H1 (cell line): ENCODE measurements around the gene PID1. TPM values are rescaled to one million over a fixed set of nuclear protein-coding genes. Genes with fewer than 3 reads are reported as not detected.

Experiments used
- CTCF ChIA-PET: fragments of 300-600 bp; sonication (Branson Sonifier 250); formaldehyde crosslinking; loops from one replicate; lab custom pipeline; 2021; ENCODE audit not compliant: partially characterized antibody; lab: Charles Lee
- POLR2A ChIA-PET: fragments of 300-600 bp; sonication (Branson Sonifier 250); formaldehyde crosslinking; loops from one replicate; lab custom pipeline; 2021; ENCODE audit warnings: inconsistent platforms; ENCODE audit not compliant: partially characterized antibody; lab: Charles Lee
- DNase-seq, 2 experiments: peaks; one replicate each; pipeline versions ENCODE4 v3.0.0 to v3.0.0-alpha.2; 2010 to 2022; ENCODE audit warnings: low spot score in 2 of 2, low read depth in 1 of 2, mixed read lengths in 1 of 2
- FAIRE-seq: peaks from 2 replicates; lab custom pipeline; 2011; peaks lifted over from hg19 to GRCh38; lab: Jason Lieb, UNC
- H2AFZ ChIP-seq: 2 replicates; pipeline ENCODE4 v1.8.1; 2012; ENCODE audit warnings: low read length, inconsistent platforms
- H2AK5ac ChIP-seq: 2 replicates; pipeline ENCODE4 v1.6.1; 2013; ENCODE audit warnings: low read depth, low read length
- H2BK120ac ChIP-seq: replicated peaks from 2 replicates; pipeline ENCODE3; 2013; ENCODE audit warnings: low read depth, low read length, inconsistent platforms
- H2BK12ac ChIP-seq: 2 replicates; pipeline ENCODE4 v1.6.1; 2013; ENCODE audit warnings: low read depth, low read length
- H2BK15ac ChIP-seq: 2 replicates; pipeline ENCODE4 v1.6.1; 2013; ENCODE audit warnings: low read length
- H2BK20ac ChIP-seq: 2 replicates; pipeline ENCODE4 v1.6.1; 2013; ENCODE audit warnings: low read length
- H2BK5ac ChIP-seq: 2 replicates; pipeline ENCODE4 v1.6.1; 2013; ENCODE audit warnings: low read depth, low read length
- H3K14ac ChIP-seq: 2 replicates; pipeline ENCODE4 v1.6.1; 2013; ENCODE audit warnings: inconsistent platforms; ENCODE audit not compliant: insufficient read length
- H3K18ac ChIP-seq: 2 replicates; pipeline ENCODE4 v1.6.1; 2013; ENCODE audit warnings: low read length; ENCODE audit errors: extremely low read depth
- H3K23ac ChIP-seq: 2 replicates; pipeline ENCODE4 v1.6.1; 2013; ENCODE audit warnings: inconsistent platforms; ENCODE audit not compliant: insufficient read length
- H3K23me2 ChIP-seq: 2 replicates; pipeline ENCODE4 v1.6.1; 2013; ENCODE audit warnings: low read depth, low read length
- H3K27ac ChIP-seq: 2 replicates; pipeline ENCODE4 v1.6.1; 2011; ENCODE audit warnings: low read depth, low read length, inconsistent platforms
- H3K27me3 ChIP-seq, 4 experiments: replicated peaks in 1 of 4; 1 replicate in 1 of 4; 2 replicates in 3 of 4; pipeline versions ENCODE4 v1.6.1 to v1.8.1; 2011 to 2013; ENCODE audit warnings: low read length in 3 of 4, mild to moderate bottlenecking in 3 of 4, inconsistent platforms in 2 of 4, mixed read lengths in 2 of 4, moderate library complexity in 1 of 4; ENCODE audit not compliant: control insufficient read depth in 3 of 4, insufficient read depth in 3 of 4; ENCODE audit errors: extremely low read depth in 1 of 4
- H3K36me3 ChIP-seq, 4 experiments: 2 replicates each; pipeline versions ENCODE4 v1.6.1 to v1.8.1; 2011 to 2013; ENCODE audit warnings: mild to moderate bottlenecking in 4 of 4, low read length in 3 of 4, moderate library complexity in 2 of 4, control low read depth in 1 of 4, inconsistent platforms in 1 of 4; ENCODE audit not compliant: insufficient read depth in 4 of 4, control insufficient read depth in 2 of 4
- H3K4ac ChIP-seq: replicated peaks from 2 replicates; pipeline ENCODE3; 2013; ENCODE audit warnings: low read length, low read depth, mixed read lengths, inconsistent platforms; ENCODE audit not compliant: insufficient read length
- H3K4me1 ChIP-seq, 4 experiments: replicated peaks in 1 of 4; 1 replicate in 1 of 4; 2 replicates in 3 of 4; pipeline versions ENCODE4 v1.6.1 to v1.8.1; 2011 to 2013; ENCODE audit warnings: low read length in 3 of 4, inconsistent platforms in 2 of 4, mixed read lengths in 1 of 4; ENCODE audit not compliant: insufficient read depth in 4 of 4, control insufficient read depth in 3 of 4
- H3K4me2 ChIP-seq, 2 experiments: 2 replicates each; pipeline versions ENCODE4 v1.6.1 to v1.8.1; 2011 to 2013; ENCODE audit warnings: low read depth in 2 of 2, low read length in 2 of 2, control low read depth in 1 of 2, inconsistent platforms in 1 of 2, mild to moderate bottlenecking in 1 of 2; ENCODE audit not compliant: insufficient read depth in 1 of 2
- H3K4me3 ChIP-seq, 4 experiments: fragments of 200-600, 300-600 bp in 1 of 4; sonication (generic), shearing (Covaris generic), sonication (Bioruptor Twin) in 1 of 4; 2 replicates each; pipeline versions ENCODE4 v1.5.1 to v1.8.1; 2011 to 2016; ENCODE audit warnings: low read length in 4 of 4, low read depth in 3 of 4, control low read depth in 2 of 4, inconsistent platforms in 2 of 4, mild to moderate bottlenecking in 2 of 4, mixed read lengths in 1 of 4, moderate library complexity in 1 of 4; ENCODE audit not compliant: insufficient read depth in 2 of 4; ENCODE audit errors: extremely low read depth in 1 of 4
- H3K56ac ChIP-seq: replicated peaks from 2 replicates; pipeline ENCODE3; 2013; ENCODE audit warnings: low read depth, mild to moderate bottlenecking, mixed read lengths, low read length, inconsistent platforms; ENCODE audit not compliant: insufficient read length
- H3K79me1 ChIP-seq: 2 replicates; pipeline ENCODE4 v1.6.1; 2013; ENCODE audit warnings: low read depth, low read length, control low read depth
- H3K79me2 ChIP-seq, 2 experiments: 2 replicates each; pipeline versions ENCODE4 v1.6.1 to v1.8.1; 2012 to 2013; ENCODE audit warnings: low read length in 2 of 2, mild to moderate bottlenecking in 2 of 2, inconsistent platforms in 1 of 2; ENCODE audit not compliant: insufficient read depth in 2 of 2, control insufficient read depth in 1 of 2
- H3K9ac ChIP-seq, 4 experiments: replicated peaks in 1 of 4; 1 replicate in 1 of 4; 2 replicates in 3 of 4; pipeline versions ENCODE4 v1.6.1 to v1.8.1; 2011 to 2013; ENCODE audit warnings: low read depth in 3 of 4, low read length in 3 of 4, control low read depth in 2 of 4, mild to moderate bottlenecking in 2 of 4, moderate library complexity in 2 of 4, inconsistent platforms in 1 of 4; ENCODE audit errors: extremely low read depth in 1 of 4
- H3K9me3 ChIP-seq, 2 experiments: 2 replicates each; pipeline versions ENCODE4 v1.6.1 to v1.8.1; 2012 to 2013; ENCODE audit warnings: mild to moderate bottlenecking in 2 of 2, moderate library complexity in 2 of 2, control low read depth in 1 of 2, inconsistent platforms in 1 of 2, low read depth in 1 of 2, low read length in 1 of 2, mixed read lengths in 1 of 2; ENCODE audit not compliant: insufficient read depth in 2 of 2
- H4K20me1 ChIP-seq, 2 experiments: replicated peaks in 1 of 2; 2 replicates each; pipeline versions ENCODE3 to v1.8.1; 2011 to 2013; ENCODE audit warnings: inconsistent platforms in 2 of 2, low read length in 2 of 2, mild to moderate bottlenecking in 1 of 2; ENCODE audit not compliant: insufficient read depth in 2 of 2, control insufficient read depth in 1 of 2
- H4K5ac ChIP-seq: 2 replicates; pipeline ENCODE4 v1.6.1; 2013; ENCODE audit warnings: low read length, low read depth, mixed read lengths, inconsistent platforms; ENCODE audit not compliant: insufficient read length
- H4K8ac ChIP-seq: 2 replicates; pipeline ENCODE4 v1.8.0; 2013; ENCODE audit warnings: mild to moderate bottlenecking, moderate library complexity, low read length, inconsistent platforms; ENCODE audit not compliant: insufficient read depth; ENCODE audit errors: extremely low read depth
- H4K91ac ChIP-seq: replicated peaks from 2 replicates; pipeline ENCODE3; 2013; ENCODE audit warnings: low read length, mixed read lengths, inconsistent platforms; ENCODE audit not compliant: insufficient read length
- ATF3 ChIP-seq: IDR thresholded peaks from 2 replicates; pipeline ENCODE4 v1.6.1; 2011; ENCODE audit warnings: low read depth, mild to moderate bottlenecking, low read length; ENCODE audit not compliant: insufficient read depth
- CHD2 ChIP-seq: IDR thresholded peaks from 2 replicates; pipeline ENCODE4 v1.6.1; 2012; ENCODE audit warnings: low read length, improper control_type of control experiment
- E2F6 ChIP-seq: IDR thresholded peaks from 2 replicates; pipeline ENCODE4 v1.6.1; 2012; ENCODE audit warnings: inconsistent platforms
- KDM1A ChIP-seq: fragments of 200-600, 300-600 bp; sonication (generic); IDR thresholded peaks from 2 replicates; pipeline ENCODE4 v1.7.1; 2016; ENCODE audit warnings: mild to moderate bottlenecking, low read length, borderline replicate concordance
- KDM5A ChIP-seq: fragments of 200-600 bp; IDR thresholded peaks from 2 replicates; pipeline ENCODE4 v1.7.1; 2012; ENCODE audit warnings: mild to moderate bottlenecking, low read length, inconsistent platforms, mixed read lengths
- MAFK ChIP-seq: IDR thresholded peaks from 2 replicates; pipeline ENCODE4 v1.6.1; 2012; ENCODE audit warnings: low read depth, mild to moderate bottlenecking, improper control_type of control experiment, low read length
- MAX ChIP-seq: IDR thresholded peaks from 2 replicates; pipeline ENCODE4 v1.6.1; 2012; ENCODE audit warnings: inconsistent platforms
- NANOG ChIP-seq: IDR thresholded peaks from 2 replicates; pipeline ENCODE4 v1.6.1; 2011; ENCODE audit warnings: low read length, low read depth, mild to moderate bottlenecking, inconsistent platforms; ENCODE audit not compliant: insufficient read depth, poor library complexity, severe bottlenecking
- RBBP5 ChIP-seq: IDR thresholded peaks from 2 replicates; pipeline ENCODE4 v1.7.1; 2012; ENCODE audit warnings: low read depth, mild to moderate bottlenecking, inconsistent platforms, low read length, moderate library complexity, borderline replicate concordance
- RNF2 ChIP-seq: fragments of 200-900, 300-1000 bp; sonication (generic); IDR thresholded peaks from 2 replicates; pipeline ENCODE4 v1.7.1; 2016; ENCODE audit warnings: borderline replicate concordance, low read depth, mild to moderate bottlenecking, antibody characterized with exemption, low read length; ENCODE audit not compliant: poor library complexity, severe bottlenecking; ENCODE audit errors: missing control alignments
- TEAD4 ChIP-seq: IDR thresholded peaks from 2 replicates; pipeline ENCODE4 v1.6.1; 2012; ENCODE audit warnings: low read depth, low read length, inconsistent platforms, mixed read lengths
- YY1 ChIP-seq: IDR thresholded peaks from 2 replicates; pipeline ENCODE4 v1.6.1; 2011; ENCODE audit warnings: low read depth, mild to moderate bottlenecking, low read length
- WGBS, 2 experiments: shearing (Covaris generic) in 1 of 2; methylation state at CpG; one replicate each; pipeline versions ENCODE4 v1.1.6 to v1.1.7; 2013 to 2015; ENCODE audit warnings: low lambda C conversion rate in 2 of 2, mixed read lengths in 2 of 2, inconsistent platforms in 1 of 2, low coverage in 1 of 2, missing lambda C conversion rate in 1 of 2; ENCODE audit not compliant: insufficient replicate concordance in 2 of 2, insufficient coverage in 1 of 2, insufficient read length in 1 of 2; ENCODE audit errors: extremely low coverage in 1 of 2, missing lambda C conversion rate in 1 of 2; 5-methylcytosine and 5-hydroxymethylcytosine counted together
- polyA plus RNA-seq, 7 experiments: library from polyadenylated mRNA; depleted of rRNA in 3 of 7; stranded (reverse) in 5 of 7; unstranded in 2 of 7; fragments of >200 nt in 5 of 7; fragments of 200-250 nt in 2 of 7; gene quantifications; 1 replicate in 5 of 7; 2 replicates in 1 of 7; 4 replicates in 1 of 7; pipeline versions ENCODE4 v1.2.1 to v1.2.3, GENCODE V29; 2011 to 2013; ENCODE audit warnings: missing spikeins in 2 of 7, mixed read lengths in 2 of 7
- total RNA-seq: library from RNA; stranded (reverse); fragmentation: NEBNext Ultra II Directional; extraction: Animal tissue kit (Norgen Biotek cat#: 25700); gene quantifications from 2 replicates; pipeline ENCODE4 v1.2.1, GENCODE V29; 2021

Gene PID1
- total and polyA plus RNA-seq, 2 of the 8 experiments (the other 6 are each of a cell fraction or from before 2014, with no cell fraction given): 1.5 to 3.3 TPM

GRCh38 chr2:229193281-229193680 is 77.8 kb downstream of the PID1 start:
- H3K27ac ChIP-seq: no peak overlapping the region
- H3K9ac ChIP-seq: no peak overlapping the region
- WGBS, 2 experiments: 91% methylated on average over 3 of the region's 3 CpGs; no CpG with 5 or more reads in 1 of the 2 experiments
- FAIRE-seq (no peak), DNase-seq (no peak)
- H3K4me1 ChIP-seq: no peaks in the 10 kb centered on the region
- H3K36me3 ChIP-seq: no peaks in the 10 kb centered on the region
- ChIA-PET POLR2A (interaction anchor here (0.7 kb wide), 1 partner anchor 49 kb away, joined by 4 read pairs; no protein-coding TSS in a partner anchor), CTCF (interaction anchor here (0.7 kb wide), 1 partner anchor 1631 kb away, joined by 3 read pairs; no protein-coding TSS in a partner anchor)
- H2BK12ac ChIP-seq: no peak overlapping the region
- no peaks in the 10 kb centered on the region for H4K20me1 ChIP-seq
- no peak overlapping the region for H3K56ac ChIP-seq
- no peak overlapping the region for H4K8ac ChIP-seq
- no peak overlapping the region for H3K4ac ChIP-seq
- no peak overlapping the region for H2BK15ac ChIP-seq
- no peak overlapping the region for H2BK120ac ChIP-seq
- H3K4me3 ChIP-seq: no peak overlapping the region
- H3K4me2 ChIP-seq: no peak overlapping the region
- no peaks in the 10 kb centered on the region; a peak in 1 of 4 replicates for H3K9me3 ChIP-seq
- no peak overlapping the region for H2AFZ ChIP-seq
- no peak overlapping the region for H4K91ac ChIP-seq
- H3K79me2 ChIP-seq: no peaks in the 10 kb centered on the region
- H4K5ac ChIP-seq: no peak overlapping the region
- H3K23ac ChIP-seq: no peak overlapping the region
- no peak overlapping the region for H2BK20ac ChIP-seq
- no peaks in the 10 kb centered on the region for H3K27me3 ChIP-seq
- H3K14ac ChIP-seq: no peak overlapping the region
- no peak overlapping the region for H2BK5ac ChIP-seq
- H3K18ac ChIP-seq: no peak overlapping the region
- H3K79me1 ChIP-seq: no peaks in the 10 kb centered on the region
- H3K23me2 ChIP-seq: no peaks in the 10 kb centered on the region
- H2AK5ac ChIP-seq: no peak overlapping the region
- TF ChIP-seq NANOG (no peak), ATF3 (no peak), CHD2 (no peak), RNF2 (no peak), TEAD4 (no peak), MAX (no peak), YY1 (no peak), KDM5A (no peak), KDM1A (no peak), RBBP5 (no peak), MAFK (no peak), E2F6 (no peak)
